WI38 (cell line): ENCODE results near the gene ZBTB47.

Source experiments
- H3K4me3 ChIP-seq: 2 replicates; pipeline ENCODE4 v1.5.1; 2011; ENCODE audit warnings: low read depth, mild to moderate bottlenecking, control low read depth, low read length
- CTCF ChIP-seq: IDR thresholded peaks from 2 replicates; pipeline ENCODE4 v1.5.1; 2012; ENCODE audit warnings: low read depth, mild to moderate bottlenecking, control low read depth, low read length

ZBTB47 gene

GRCh38 chr3:42640129-42640528 lies 13.4 kb upstream of the ZBTB47 start:
- TF ChIP-seq CTCF, result no peak
- no peak overlapping the region for H3K4me3 ChIP-seq

GRCh38 chr3:42640771-42641370 lies 12.6 kb upstream of the ZBTB47 start:
- no peak for TF ChIP-seq CTCF
- H3K4me3 ChIP-seq, result no peak overlapping the region

DNA sequence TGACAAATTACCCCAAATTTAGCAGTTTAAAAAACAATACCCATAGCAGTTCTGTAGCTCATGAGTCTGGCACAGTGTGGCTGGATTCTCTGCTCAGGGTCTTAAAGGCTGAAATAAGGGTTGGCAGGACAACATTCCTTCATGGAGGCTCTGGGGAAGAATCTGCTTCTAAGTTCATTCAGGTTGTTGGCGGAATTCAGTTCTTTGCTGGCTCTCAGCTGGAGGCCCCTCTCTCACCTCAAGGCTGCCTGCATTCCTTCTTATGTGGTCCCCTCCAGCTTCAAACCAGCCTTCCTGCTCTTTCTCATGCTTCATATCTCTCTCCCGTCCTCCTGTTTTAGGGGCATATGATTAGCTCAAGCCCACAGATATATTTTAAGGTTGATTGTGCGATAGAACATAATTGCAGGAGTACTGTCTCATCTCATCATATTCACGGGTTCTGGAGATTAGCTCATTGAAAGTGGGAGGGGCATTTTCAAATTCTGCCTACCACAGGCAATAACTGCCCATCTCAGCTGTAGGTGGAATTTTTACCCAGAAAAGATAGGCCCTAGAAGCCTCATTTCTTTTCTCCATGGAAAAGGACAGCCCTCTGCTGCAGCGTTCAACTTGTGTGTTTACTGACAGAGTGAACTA lies 5.6 kb upstream of the ZBTB47 start:
- H3K4me3 ChIP-seq, result no peak overlapping the region
- TF ChIP-seq CTCF, result no peak

DNA sequence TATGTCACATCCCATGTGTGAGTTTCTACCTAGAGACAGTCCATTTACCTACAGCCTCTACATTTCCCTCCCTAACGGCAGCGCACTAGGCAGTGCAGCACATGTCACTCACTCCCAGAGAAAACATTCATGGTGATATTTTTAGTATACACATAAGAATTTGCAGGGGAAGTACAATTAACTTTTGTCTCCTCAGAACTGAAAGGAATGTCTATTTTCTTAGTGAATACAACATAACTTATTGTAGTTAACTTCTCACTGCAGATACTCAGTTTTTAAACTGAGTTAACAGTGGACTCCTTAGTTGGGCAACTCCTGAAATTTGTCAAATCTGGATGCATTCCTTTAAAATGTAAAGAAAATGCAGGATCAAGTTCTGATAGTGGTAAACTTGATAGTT lies 4.5 kb upstream of the ZBTB47 start:
- no peak overlapping the region for H3K4me3 ChIP-seq
- TF ChIP-seq CTCF, result no peak

DNA sequence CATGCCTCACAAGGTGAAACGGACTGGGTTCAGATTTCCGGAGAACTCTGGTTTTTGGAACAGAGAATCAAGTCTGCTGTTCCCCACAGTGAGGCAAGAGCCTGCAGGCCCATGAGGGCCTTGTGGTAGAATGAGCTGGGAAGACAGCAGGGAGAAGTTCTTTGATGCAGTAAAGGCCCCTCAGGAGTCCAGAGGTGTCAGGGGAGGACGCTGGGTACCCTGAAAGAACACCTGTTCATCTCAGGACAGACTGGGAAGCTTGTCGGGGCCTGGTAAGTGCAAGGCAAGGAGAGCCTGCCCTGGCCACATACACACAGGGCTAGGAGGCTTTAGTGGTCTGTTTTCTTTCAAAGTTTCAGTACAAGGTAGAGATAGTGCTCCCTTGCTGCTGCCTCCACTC lies 3.7 kb upstream of the ZBTB47 start:
- no peak for TF ChIP-seq CTCF
- no peak overlapping the region for H3K4me3 ChIP-seq

GRCh38 chr3:42651248-42652091 lies 2.0 kb upstream of the ZBTB47 start:
- peak overlapping the region; percentile 3; the same call in 1 of the 2 replicates for H3K4me3 ChIP-seq
- no peak for TF ChIP-seq CTCF

GRCh38 chr3:42652251-42652610 lies 1.3 kb upstream of the ZBTB47 start:
- H3K4me3 ChIP-seq, result peak overlapping the region; percentile 78

More at GRCh38 chr3:42652251-42652610, 1.3 kb upstream of the ZBTB47 start:
- no peak for TF ChIP-seq CTCF
